GM12878 (cell line): ENCODE measurements around the gene ANKMY1. TPM values are rescaled to one million over a fixed set of nuclear protein-coding genes. Genes with fewer than 3 reads are reported as not detected.

Experiments used
- BACH1 ChIP-seq: fragments of 450-650 bp; IDR thresholded peaks from 2 replicates; pipeline ENCODE4 v1.6.1; 2017; ENCODE audit warnings: mild to moderate bottlenecking, borderline replicate concordance
- BCL3 ChIP-seq: IDR thresholded peaks from 2 replicates; pipeline ENCODE4 v1.6.1; 2011; ENCODE audit warnings: borderline replicate concordance, low read depth, mild to moderate bottlenecking, moderate library complexity, low read length; ENCODE audit not compliant: insufficient read depth, poor library complexity, severe bottlenecking
- CHD2 ChIP-seq: IDR thresholded peaks from 2 replicates; pipeline ENCODE4 v1.6.1; 2011; ENCODE audit warnings: low read depth, low read length, improper control_type of control experiment, borderline replicate concordance
- CREM ChIP-seq: IDR thresholded peaks from 2 replicates; pipeline ENCODE4 v1.6.1; 2014; ENCODE audit warnings: antibody characterized with exemption, low read depth
- FOXK2 ChIP-seq: fragments of 450-650 bp; IDR thresholded peaks from 2 replicates; pipeline ENCODE4 v1.6.1; 2017; ENCODE audit warnings: mild to moderate bottlenecking, moderate library complexity
- IKZF1 ChIP-seq: fragments of 450-650 bp; conservative IDR thresholded peaks from 2 replicates; pipeline ENCODE4 v1.6.1; 2017; ENCODE audit warnings: antibody characterized with exemption, mild to moderate bottlenecking
- MAX ChIP-seq: IDR thresholded peaks from 2 replicates; pipeline ENCODE4 v1.6.1; 2012; ENCODE audit warnings: low read depth, low read length, improper control_type of control experiment
- MYB ChIP-seq: fragments of 150-350 bp; IDR thresholded peaks from 2 replicates; pipeline ENCODE4 v1.6.1; 2014; ENCODE audit warnings: mild to moderate bottlenecking, low read depth, low read length, borderline replicate concordance
- NR2F1 ChIP-seq: fragments of 450-650 bp; conservative IDR thresholded peaks from 2 replicates; pipeline ENCODE4 v1.6.1; 2017; ENCODE audit warnings: mild to moderate bottlenecking
- POLR2AphosphoS2 ChIP-seq: IDR thresholded peaks from 2 replicates; pipeline ENCODE4 v1.6.1; 2011; ENCODE audit warnings: low read depth, mild to moderate bottlenecking, low read length, improper control_type of control experiment, moderate library complexity
- RAD51 ChIP-seq: fragments of 450-650 bp; IDR thresholded peaks from 2 replicates; pipeline ENCODE4 v1.6.1; 2016; ENCODE audit warnings: moderate library complexity, mild to moderate bottlenecking, inconsistent platforms
- SMARCA5 ChIP-seq: fragments of 450-650 bp; IDR thresholded peaks from 2 replicates; pipeline ENCODE4 v1.6.1; 2017; ENCODE audit warnings: mild to moderate bottlenecking
- SPI1 ChIP-seq: IDR thresholded peaks from 2 replicates; pipeline ENCODE4 v1.6.1; 2011; ENCODE audit warnings: low read depth, mild to moderate bottlenecking, low read length, moderate library complexity, borderline replicate concordance; ENCODE audit not compliant: insufficient read depth
- TBL1XR1 ChIP-seq: IDR thresholded peaks from 2 replicates; pipeline ENCODE4 v1.6.1; 2012; ENCODE audit warnings: low read depth, low read length, improper control_type of control experiment
- TCF12 ChIP-seq: IDR thresholded peaks from 2 replicates; pipeline ENCODE4 v1.6.1; 2011; ENCODE audit warnings: low read depth, mild to moderate bottlenecking, low read length
- YY1 ChIP-seq: IDR thresholded peaks from 2 replicates; pipeline ENCODE4 v1.6.1; 2011; ENCODE audit warnings: low read depth, mild to moderate bottlenecking, low read length
- ZNF384 ChIP-seq: IDR thresholded peaks from 2 replicates; pipeline ENCODE4 v1.6.1; 2012; ENCODE audit warnings: low read depth, mild to moderate bottlenecking, low read length, improper control_type of control experiment, borderline replicate concordance
- polyA plus RNA-seq, 11 experiments: library from polyadenylated mRNA; depleted of rRNA in 4 of 11; unstranded in 6 of 11; stranded (reverse) in 5 of 11; fragments of >200 nt; fragmentation: Nextera tagmentation in 4 of 11; fragmentation: Illumina TruSeq in 1 of 11; extraction: Ambion mirVana in 4 of 11; extraction: Trizol in 1 of 11; gene quantifications; 1 replicate in 1 of 11; 2 replicates in 10 of 11; pipeline versions ENCODE4 v1.2.1 to v1.2.3, GENCODE V29; 2011 to 2016; ENCODE audit warnings: inconsistent platforms in 2 of 11, missing spikeins in 2 of 11, low read depth in 1 of 11
- total RNA-seq, 4 experiments: library from RNA; depleted of rRNA in 3 of 4; stranded (reverse); fragments of >200 nt in 3 of 4; fragmentation: Illumina TruSeq in 1 of 4; extraction: Trizol in 1 of 4; gene quantifications; 2 replicates each; pipeline versions ENCODE4 v1.2.1 to v1.2.3, GENCODE V29; 2013 to 2021
- TF ChIP-seq, protein P1 (sequence below): fragments of 450-650 bp; IDR thresholded peaks from 2 replicates; pipeline ENCODE4 v1.6.1; 2017; ENCODE audit warnings: mild to moderate bottlenecking, moderate library complexity
- TF ChIP-seq, protein P2 (sequence below): IDR thresholded peaks from 2 replicates; pipeline ENCODE4 v1.6.1; 2012; ENCODE audit warnings: low read length, inconsistent platforms

Gene ANKMY1
- total and polyA plus RNA-seq, 10 of the 15 experiments (the other 5 are each of a cell fraction or from before 2014, with no cell fraction given) = 1.1 to 15.3 (median 11.1) TPM

GRCh38 chr2:240565333-240566202 lies 7.8 kb upstream of the ANKMY1 start (continued):
- TF ChIP-seq, protein P1, sequence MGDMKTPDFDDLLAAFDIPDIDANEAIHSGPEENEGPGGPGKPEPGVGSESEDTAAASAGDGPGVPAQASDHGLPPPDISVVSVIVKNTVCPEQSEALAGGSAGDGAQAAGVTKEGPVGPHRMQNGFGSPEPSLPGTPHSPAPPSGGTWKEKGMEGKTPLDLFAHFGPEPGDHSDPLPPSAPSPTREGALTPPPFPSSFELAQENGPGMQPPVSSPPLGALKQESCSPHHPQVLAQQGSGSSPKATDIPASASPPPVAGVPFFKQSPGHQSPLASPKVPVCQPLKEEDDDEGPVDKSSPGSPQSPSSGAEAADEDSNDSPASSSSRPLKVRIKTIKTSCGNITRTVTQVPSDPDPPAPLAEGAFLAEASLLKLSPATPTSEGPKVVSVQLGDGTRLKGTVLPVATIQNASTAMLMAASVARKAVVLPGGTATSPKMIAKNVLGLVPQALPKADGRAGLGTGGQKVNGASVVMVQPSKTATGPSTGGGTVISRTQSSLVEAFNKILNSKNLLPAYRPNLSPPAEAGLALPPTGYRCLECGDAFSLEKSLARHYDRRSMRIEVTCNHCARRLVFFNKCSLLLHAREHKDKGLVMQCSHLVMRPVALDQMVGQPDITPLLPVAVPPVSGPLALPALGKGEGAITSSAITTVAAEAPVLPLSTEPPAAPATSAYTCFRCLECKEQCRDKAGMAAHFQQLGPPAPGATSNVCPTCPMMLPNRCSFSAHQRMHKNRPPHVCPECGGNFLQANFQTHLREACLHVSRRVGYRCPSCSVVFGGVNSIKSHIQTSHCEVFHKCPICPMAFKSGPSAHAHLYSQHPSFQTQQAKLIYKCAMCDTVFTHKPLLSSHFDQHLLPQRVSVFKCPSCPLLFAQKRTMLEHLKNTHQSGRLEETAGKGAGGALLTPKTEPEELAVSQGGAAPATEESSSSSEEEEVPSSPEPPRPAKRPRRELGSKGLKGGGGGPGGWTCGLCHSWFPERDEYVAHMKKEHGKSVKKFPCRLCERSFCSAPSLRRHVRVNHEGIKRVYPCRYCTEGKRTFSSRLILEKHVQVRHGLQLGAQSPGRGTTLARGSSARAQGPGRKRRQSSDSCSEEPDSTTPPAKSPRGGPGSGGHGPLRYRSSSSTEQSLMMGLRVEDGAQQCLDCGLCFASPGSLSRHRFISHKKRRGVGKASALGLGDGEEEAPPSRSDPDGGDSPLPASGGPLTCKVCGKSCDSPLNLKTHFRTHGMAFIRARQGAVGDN = peak; percentile 68
- TF ChIP-seq BACH1 (peak; percentile 38; the same call in 1 of the 2 replicates), IKZF1 (peak; percentile 62), TCF12 (0 out of 2 replicates have a peak, but pooled peaks have one; percentile 3), SMARCA5 (peak; percentile 75; the same call in 1 of the 2 replicates), TBL1XR1 (peak; percentile 36; the same call in 1 of the 2 replicates), RAD51 (no peak), ZNF384 (no peak), NR2F1 (0 out of 2 replicates have a peak, but pooled peaks have one; percentile 14), CHD2 (peak; percentile 47; the same call in 1 of the 2 replicates), CREM (peak; percentile 36; the same call in 1 of the 2 replicates), POLR2AphosphoS2 (0 out of 2 replicates have a peak, but pooled peaks have one; percentile 31), BCL3 (peak; percentile 57), FOXK2 (peak; percentile 48; the same call in 1 of the 2 replicates), MYB (no peak), MAX (peak; percentile 44; the same call in 1 of the 2 replicates), SPI1 (peak; percentile 26; the same call in 1 of the 2 replicates), YY1 (no peak)
- TF ChIP-seq, protein P2, sequence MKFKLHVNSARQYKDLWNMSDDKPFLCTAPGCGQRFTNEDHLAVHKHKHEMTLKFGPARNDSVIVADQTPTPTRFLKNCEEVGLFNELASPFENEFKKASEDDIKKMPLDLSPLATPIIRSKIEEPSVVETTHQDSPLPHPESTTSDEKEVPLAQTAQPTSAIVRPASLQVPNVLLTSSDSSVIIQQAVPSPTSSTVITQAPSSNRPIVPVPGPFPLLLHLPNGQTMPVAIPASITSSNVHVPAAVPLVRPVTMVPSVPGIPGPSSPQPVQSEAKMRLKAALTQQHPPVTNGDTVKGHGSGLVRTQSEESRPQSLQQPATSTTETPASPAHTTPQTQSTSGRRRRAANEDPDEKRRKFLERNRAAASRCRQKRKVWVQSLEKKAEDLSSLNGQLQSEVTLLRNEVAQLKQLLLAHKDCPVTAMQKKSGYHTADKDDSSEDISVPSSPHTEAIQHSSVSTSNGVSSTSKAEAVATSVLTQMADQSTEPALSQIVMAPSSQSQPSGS = no peak
